Subcutaneous preadipocyte (primary cell): Measurements from ENCODE around the gene NDUFS8. TPM values are rescaled to one million over a fixed set of nuclear protein-coding genes. Genes with fewer than 3 reads are reported as not detected.

ENCODE experiments used
- small RNA-seq: library from RNA; depleted of rRNA; stranded (forward); fragments of <200 nt; gene quantifications from one replicate; pipeline ENCODE3, GENCODE V24; 2012
- total RNA-seq: library from RNA; depleted of rRNA; stranded (reverse); fragments of >200 nt; gene quantifications from 2 replicates; pipeline ENCODE4 v1.2.3, GENCODE V29; 2012

NDUFS8 gene
- 94.4 and 108 TPM in 2 replicates for total RNA-seq

GRCh38 chr11:68030318-68031143 lies at the start of gene NDUFS8:
TSS of gene NDUFS8 (plus strand) at chr11:68030681. CDS start at chr11:68032152, 1,471 bp downstream.

GRCh38 chr11:68003846-68004550 lies 26.5 kb upstream of the NDUFS8 start, which contains the start of gene UNC93B1:
TSS of gene UNC93B1 (minus strand) at chr11:68004097. CDS start at chr11:68004043, 54 bp downstream.

GRCh38 chr11:68010090-68011041 lies 20.1 kb upstream of the NDUFS8 start, which contains the start of gene ALDH3B1:
TSS of gene ALDH3B1 (plus strand) at chr11:68010327. CDS start at chr11:68015298, 4,971 bp downstream.

GRCh38 chr11:68038718-68039525 lies 8.4 kb downstream of the NDUFS8 start, which contains the start of gene TCIRG1:
TSS of gene TCIRG1 (plus strand) at chr11:68039025. CDS start at chr11:68041272, 2,247 bp downstream.

Small RNA genes lying within 50 kb of the gene (small RNA-seq; reads per million reads assigned to genes)
- 0.16 reads per million for gene MIR6753

Other genes starting within 250 kb of the NDUFS8 start
- 18.7 and 19.7 TPM in 2 replicates for gene UNC93B1, start 26.6 kb upstream of the NDUFS8 start, total RNA-seq
- 28.7 and 33.1 TPM in 2 replicates for gene ALDH3B1, start 20.4 kb upstream of the NDUFS8 start, total RNA-seq
- 128 and 176 TPM in 2 replicates for gene TCIRG1, start 8.3 kb downstream of the NDUFS8 start, total RNA-seq
- gene CHKA, start 90.7 kb downstream of the NDUFS8 start, total RNA-seq = 8.5 and 10.2 TPM in 2 replicates
- 14.7 and 17.2 TPM in 2 replicates for gene KMT5B, start 182.6 kb downstream of the NDUFS8 start, total RNA-seq
- 27.9 and 32.6 TPM in 2 replicates for gene C11orf24, start 241.3 kb downstream of the NDUFS8 start, total RNA-seq